ENCODE measurements around the gene PHPT1. TPM values are rescaled to one million over a fixed set of nuclear protein-coding genes. Genes with fewer than 3 reads are reported as not detected.
A peak's percentile ranks its signal among the peaks of the same experiment; 100 is the strongest.

PHPT1 gene
- total and polyA plus RNA-seq, 2 of the 13 experiments (the other 11 are each of a cell fraction or from before 2014, with no cell fraction given), result 189 to 192 TPM

DNA sequence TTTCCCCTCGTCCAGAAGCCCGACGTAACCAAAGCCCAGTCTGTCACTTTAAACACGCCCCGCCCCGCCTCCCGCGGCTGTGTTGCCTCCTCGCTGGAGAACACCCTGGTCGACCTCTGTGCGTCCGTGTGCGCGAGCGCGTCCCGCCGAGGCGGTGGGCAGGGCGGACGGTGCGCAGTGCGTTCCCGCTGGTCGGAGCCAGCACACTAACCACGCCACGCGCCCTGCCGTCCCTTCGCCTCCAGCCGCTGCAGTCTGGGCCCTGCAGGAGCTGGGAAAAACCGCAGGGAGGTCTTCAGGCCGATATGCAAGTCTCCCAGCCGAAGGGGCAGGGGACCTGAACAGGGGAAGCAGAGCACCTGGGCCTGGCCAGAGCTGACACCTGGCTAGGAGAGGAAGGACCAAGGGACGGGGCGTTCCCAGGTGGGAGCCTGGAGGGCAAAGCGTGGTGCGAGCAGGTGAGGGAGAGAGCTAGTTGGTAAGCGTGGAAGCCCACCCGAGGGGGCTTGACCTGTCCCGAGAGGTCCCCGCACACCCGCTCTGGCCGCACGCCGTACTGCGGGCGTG lies 1.3 kb upstream of the PHPT1 start (continued):
- TF ChIP-seq ZBTB42 (CRISPR knock-in tag; IDR thresholded peaks at IDR 0.05), result no peak; the same call in none of the 2 replicates
- TF ChIP-seq ZSCAN25 (CRISPR knock-in tag; IDR thresholded peaks at IDR 0.05), result peak; percentile 80; the same call in 1 of the 2 replicates
- TF ChIP-seq, protein P1, sequence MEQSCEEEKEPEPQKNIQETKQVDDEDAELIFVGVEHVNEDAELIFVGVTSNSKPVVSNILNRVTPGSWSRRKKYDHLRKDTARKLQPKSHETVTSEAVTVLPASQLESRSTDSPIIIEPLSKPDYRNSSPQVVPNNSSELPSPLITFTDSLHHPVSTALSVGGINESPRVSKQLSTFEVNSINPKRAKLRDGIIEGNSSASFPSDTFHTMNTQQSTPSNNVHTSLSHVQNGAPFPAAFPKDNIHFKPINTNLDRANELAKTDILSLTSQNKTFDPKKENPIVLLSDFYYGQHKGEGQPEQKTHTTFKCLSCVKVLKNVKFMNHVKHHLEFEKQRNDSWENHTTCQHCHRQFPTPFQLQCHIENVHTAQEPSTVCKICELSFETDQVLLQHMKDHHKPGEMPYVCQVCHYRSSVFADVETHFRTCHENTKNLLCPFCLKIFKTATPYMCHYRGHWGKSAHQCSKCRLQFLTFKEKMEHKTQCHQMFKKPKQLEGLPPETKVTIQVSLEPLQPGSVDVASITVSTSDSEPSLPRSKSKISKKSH (CRISPR knock-in tag; IDR thresholded peaks at IDR 0.05; ENCODE audit: borderline replicate concordance), result peak; percentile 86
- no peak for TF ChIP-seq PRPF4 (IDR thresholded peaks at IDR 0.05; ENCODE audit: low read depth, low read length, poor library complexity, severe bottlenecking)
- peak; percentile 61; the same call in 1 of the 2 replicates for TF ChIP-seq SP2 (CRISPR knock-in tag; IDR thresholded peaks at IDR 0.05)
- TF ChIP-seq, protein P2, sequence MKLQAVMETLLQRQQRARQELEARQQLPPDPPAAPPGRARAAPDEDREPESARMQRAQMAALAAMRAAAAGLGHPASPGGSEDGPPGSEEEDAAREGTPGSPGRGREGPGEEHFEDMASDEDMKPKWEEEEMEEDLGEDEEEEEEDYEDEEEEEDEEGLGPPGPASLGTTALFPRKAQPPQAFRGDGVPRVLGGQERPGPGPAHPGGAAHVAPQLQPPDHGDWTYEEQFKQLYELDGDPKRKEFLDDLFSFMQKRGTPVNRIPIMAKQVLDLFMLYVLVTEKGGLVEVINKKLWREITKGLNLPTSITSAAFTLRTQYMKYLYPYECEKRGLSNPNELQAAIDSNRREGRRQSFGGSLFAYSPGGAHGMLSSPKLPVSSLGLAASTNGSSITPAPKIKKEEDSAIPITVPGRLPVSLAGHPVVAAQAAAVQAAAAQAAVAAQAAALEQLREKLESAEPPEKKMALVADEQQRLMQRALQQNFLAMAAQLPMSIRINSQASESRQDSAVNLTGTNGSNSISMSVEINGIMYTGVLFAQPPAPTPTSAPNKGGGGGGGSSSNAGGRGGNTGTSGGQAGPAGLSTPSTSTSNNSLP (IDR thresholded peaks at IDR 0.05; ENCODE audit: low read depth, low read length), result no peak
- TF ChIP-seq HMG20A (CRISPR knock-in tag; IDR thresholded peaks at IDR 0.05; ENCODE audit: borderline replicate concordance), result no peak
- no peak; the same call in 1 of the 2 replicates for TF ChIP-seq ZNF256 (CRISPR knock-in tag; conservative IDR thresholded peaks at IDR 0.05)
- TF ChIP-seq ZNF24 (IDR thresholded peaks at IDR 0.05), result no peak
- no peak for TF ChIP-seq ZNF460 (CRISPR knock-in tag; IDR thresholded peaks at IDR 0.05; ENCODE audit: borderline replicate concordance)
- TF ChIP-seq TCF7L2 (IDR thresholded peaks at IDR 0.05; ENCODE audit: low read depth, low read length), result no peak
- no peak for TF ChIP-seq MAFK (conservative IDR thresholded peaks at IDR 0.05 in 1 of 2, IDR thresholded peaks at IDR 0.05 in 1 of 2; ENCODE audit: low read length in 2 of 2)
- TF ChIP-seq ZNF382 (CRISPR knock-in tag; IDR thresholded peaks at IDR 0.05; ENCODE audit: borderline replicate concordance), result no peak
- TF ChIP-seq SP1 (IDR thresholded peaks at IDR 0.05), result no peak
- peak; percentile 64 for TF ChIP-seq SP1 (CRISPR knock-in tag; IDR thresholded peaks at IDR 0.05)
- 0 out of 2 replicates have a peak, but pooled peaks have one; percentile 63 for TF ChIP-seq GZF1 (CRISPR knock-in tag; IDR thresholded peaks at IDR 0.05)
- no peak for TF ChIP-seq SRSF4 (IDR thresholded peaks at IDR 0.05; ENCODE audit: low read depth, low read length, poor library complexity, severe bottlenecking)
- peak; percentile 53; the same call in 1 of the 2 replicates for TF ChIP-seq ZNF782 (CRISPR knock-in tag; IDR thresholded peaks at IDR 0.05; ENCODE audit: borderline replicate concordance)
- TF ChIP-seq ZNF562 (CRISPR knock-in tag; IDR thresholded peaks at IDR 0.05; ENCODE audit: borderline replicate concordance), result no peak
- TF ChIP-seq ZNF136 (CRISPR knock-in tag; IDR thresholded peaks at IDR 0.05; ENCODE audit: low read depth), result no peak
- TF ChIP-seq HNRNPLL (IDR thresholded peaks at IDR 0.05; ENCODE audit: low read depth, low read length, poor library complexity, severe bottlenecking), result peak; percentile 80
- TF ChIP-seq, protein P3, sequence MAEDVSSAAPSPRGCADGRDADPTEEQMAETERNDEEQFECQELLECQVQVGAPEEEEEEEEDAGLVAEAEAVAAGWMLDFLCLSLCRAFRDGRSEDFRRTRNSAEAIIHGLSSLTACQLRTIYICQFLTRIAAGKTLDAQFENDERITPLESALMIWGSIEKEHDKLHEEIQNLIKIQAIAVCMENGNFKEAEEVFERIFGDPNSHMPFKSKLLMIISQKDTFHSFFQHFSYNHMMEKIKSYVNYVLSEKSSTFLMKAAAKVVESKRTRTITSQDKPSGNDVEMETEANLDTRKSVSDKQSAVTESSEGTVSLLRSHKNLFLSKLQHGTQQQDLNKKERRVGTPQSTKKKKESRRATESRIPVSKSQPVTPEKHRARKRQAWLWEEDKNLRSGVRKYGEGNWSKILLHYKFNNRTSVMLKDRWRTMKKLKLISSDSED (CRISPR knock-in tag; IDR thresholded peaks at IDR 0.05), result no peak
- TF ChIP-seq NFKB2 (CRISPR knock-in tag; IDR thresholded peaks at IDR 0.05; ENCODE audit: borderline replicate concordance), result peak; percentile 40; the same call in 1 of the 2 replicates
- TF ChIP-seq MIER3 (CRISPR knock-in tag; IDR thresholded peaks at IDR 0.05; ENCODE audit: borderline replicate concordance), result peak; percentile 33; the same call in 1 of the 2 replicates
- no peak for TF ChIP-seq NFE2L2 (IDR thresholded peaks at IDR 0.05; ENCODE audit: low read length)
- TF ChIP-seq ZNF883 (CRISPR knock-in tag; IDR thresholded peaks at IDR 0.05; ENCODE audit: not compliant biosample characterization), result no peak

All from HepG2 (cell line).